Right lobe of liver (tissue), 6 donors: ENCODE results near the gene KBTBD2. TPM values are rescaled to one million over a fixed set of nuclear protein-coding genes. Genes with fewer than 3 reads are reported as not detected.

Experiments
- ATAC-seq, 4 donors: fragments of 200-7000 bp; cut with Tn5 transposase; one replicate each; pipeline ENCODE4 v1.9.1; 2020; ENCODE audit warnings: mild to moderate bottlenecking in 4 of 4, moderate library complexity in 4 of 4
- DNase-seq, 3 donors: peaks; one replicate each; pipeline ENCODE4 v3.0.0-alpha.2; 2020
- H3K27ac ChIP-seq, 3 donors: fragments of 200-600 bp; one replicate each; pipeline ENCODE4 v1.8.0; 2022
- H3K27me3 ChIP-seq, 2 donors: fragments of 200-600 bp; one replicate each; pipeline ENCODE4 v1.8.0; 2022
- H3K36me3 ChIP-seq, 4 donors: fragments of 200-600 bp; sonication (generic) in 1 of 4; one replicate each; pipeline versions ENCODE4 v1.5.1 to v1.8.0; 2017 to 2022; ENCODE audit warnings: control low read depth in 1 of 4
- H3K4me1 ChIP-seq, 4 donors: fragments of 200-600 bp; sonication (generic) in 1 of 4; one replicate each; pipeline versions ENCODE4 v1.5.1 to v1.8.0; 2017 to 2022; ENCODE audit warnings: control low read depth in 1 of 4
- H3K4me3 ChIP-seq, 3 donors: fragments of 200-600 bp; one replicate each; pipeline ENCODE4 v1.8.0; 2022
- H3K9me3 ChIP-seq, 4 donors: fragments of 200-600 bp; sonication (generic) in 1 of 4; one replicate each; pipeline versions ENCODE4 v1.5.1 to v1.8.0; 2017 to 2022; ENCODE audit warnings: control low read depth in 1 of 4
- CTCF ChIP-seq, 4 donors: fragments of 200-600 bp in 3 of 4; fragments of 450-650 bp in 1 of 4; IDR thresholded peaks; one replicate each; pipeline versions ENCODE4 v1.5.1 to v1.8.0; 2016 to 2022; ENCODE audit warnings: antibody characterized with exemption in 4 of 4, mild to moderate bottlenecking in 2 of 4
- POLR2A ChIP-seq: fragments of 450-650 bp; IDR thresholded peaks from one replicate; pipeline ENCODE4 v1.6.1; 2017; ENCODE audit warnings: antibody characterized with exemption, mild to moderate bottlenecking
- WGBS: methylation state at CpG from one replicate; pipeline ENCODE4 v1.1.6; 2018; ENCODE audit warnings: low coverage, low lambda C conversion rate; ENCODE audit not compliant: insufficient coverage; ENCODE audit errors: missing lambda C conversion rate; 5-methylcytosine and 5-hydroxymethylcytosine counted together
- intact Hi-C, 2 donors: fragments of 100-400 bp; cut with DNase I; formaldehyde crosslinking; loops; one replicate each; pipeline versions ENCODE4 v1.11.2 to v1.14.1; 2022
- total RNA-seq, 6 experiments: library from RNA; depleted of rRNA in 2 of 6; stranded (reverse); fragments of >200 nt in 2 of 6; fragmentation: NEBNext Ultra II Directional in 3 of 6; extraction: Animal tissue kit (Norgen Biotek cat#: 25700) in 3 of 6; gene quantifications; one replicate each; pipeline versions ENCODE4 v1.1.0 to v1.2.4, GENCODE V29; 2016 to 2023
- donor health status: DM: no; HTN: yes; CAD: no.
- donor health status: DM: no; HTN: no; CAD: no.
- donor health status: DM: no; HTN: no; CAD: no.
- donor health status: DM: no; HTN: yes; CAD: no.
- donor health status: DM: no; HTN: yes; CAD: no.

Gene KBTBD2
- total RNA-seq, 6 experiments from 2014 or later = 7.0 to 14.5 (median 10.5) TPM

GRCh38 chr7:32892521-32893206, 1.1 kb upstream of the KBTBD2 start:
- DNase-seq (peak; percentile 38 to 65 (median 59)), ATAC-seq (peak; percentile 11 to 37 (median 16))
- Histone ChIP-seq H3K27ac (peak overlapping the region; percentile 88 to 96 (median 95)), H3K27me3 (no peaks in the 10 kb centered on the region), H3K36me3 (no peaks in the 10 kb centered on the region), H3K4me3 (peak overlapping the region; percentile 45 to 76 (median 76)), H3K4me1 (peaks cover 0 to 29% (median 3%) of the 10 kb centered on the region in 4 donors), H3K9me3 (no peaks in the 10 kb centered on the region)
- intact Hi-C loops = no loop called here
- TF ChIP-seq CTCF (IDR thresholded peaks at IDR 0.05) = no peak
- TF ChIP-seq POLR2A = no peak
- under 1% methylated on average over 19 of the region's 22 CpGs for WGBS

- H3K9me3 ChIP-seq = no peaks in the 10 kb centered on the region
- H3K4me1 ChIP-seq = peaks cover 0 to 33% (median 3%) of the 10 kb centered on the region in 4 donors
- peak overlapping the region; percentile 60 to 76 (median 76) for H3K4me3 ChIP-seq
- no peaks in the 10 kb centered on the region for H3K36me3 ChIP-seq
- no peaks in the 10 kb centered on the region for H3K27me3 ChIP-seq
- peak; percentile 82 to 88 (median 86) for ATAC-seq
- WGBS = under 1% methylated on average over 37 of the region's 85 CpGs
- TF ChIP-seq CTCF (IDR thresholded peaks at IDR 0.05) = no peak
- peak; percentile 74 for TF ChIP-seq POLR2A
- H3K27ac ChIP-seq = peak overlapping the region; percentile 92 to 96 (median 95)
- intact Hi-C loops = no loop called here
- peak; percentile 98 for DNase-seq
Observed at GRCh38 chr7:32891800-32892520, 400 bp upstream of the KBTBD2 start.

- intact Hi-C loops = no loop called here
- Histone ChIP-seq H3K27me3 (no peaks in the 10 kb centered on the region), H3K4me1 (peaks cover 0 to 33% (median 3%) of the 10 kb centered on the region in 4 donors), H3K9me3 (no peaks in the 10 kb centered on the region), H3K27ac (peak overlapping the region; percentile 92 to 96 (median 95)), H3K4me3 (peak overlapping the region; percentile 60 to 76 (median 69)), H3K36me3 (no peaks in the 10 kb centered on the region)
- TF ChIP-seq POLR2A = no peak
- no peak for TF ChIP-seq CTCF (IDR thresholded peaks at IDR 0.05)
- ATAC-seq (no peak), DNase-seq (no peak)
- WGBS = 0% methylated on average over 8 of the region's 8 CpGs
Observed at GRCh38 chr7:32890793-32891042, 842 bp downstream of the KBTBD2 start.

GRCh38 chr7:32890010-32890792, 1.4 kb downstream of the KBTBD2 start:
- Histone ChIP-seq H3K27me3 (no peaks in the 10 kb centered on the region), H3K36me3 (no peaks in the 10 kb centered on the region), H3K27ac (peak overlapping the region; percentile 92 to 96 (median 95)), H3K4me3 (peak overlapping the region; percentile 60 to 76 (median 69)), H3K4me1 (peaks cover 0 to 33% (median 3%) of the 10 kb centered on the region in 4 donors), H3K9me3 (no peaks in the 10 kb centered on the region)
- peak; percentile 18 to 43 (median 34) for ATAC-seq
- DNase-seq = no peak
- TF ChIP-seq POLR2A = no peak
- TF ChIP-seq CTCF (IDR thresholded peaks at IDR 0.05) = no peak
- intact Hi-C loops = no loop called here
- 0% methylated on average over 16 of the region's 16 CpGs for WGBS
